Thymus (tissue), 11 donors: ENCODE data around the gene FDX2. TPM values are rescaled to one million over a fixed set of nuclear protein-coding genes. Genes with fewer than 3 reads are reported as not detected.

Source experiments
- DNase-seq, 9 donors: peaks; one replicate each; pipeline ENCODE4 v3.0.0-alpha.2; 2013; ENCODE audit warnings: low spot score in 9 of 9, low read depth in 6 of 9, missing footprints in 1 of 9
- H3K27ac ChIP-seq, 2 donors: one replicate each; pipeline ENCODE4 v1.5.1; 2013; ENCODE audit warnings: control low read depth in 1 of 2, low read depth in 1 of 2, low read length in 1 of 2, mild to moderate bottlenecking in 1 of 2, moderate library complexity in 1 of 2
- H3K27me3 ChIP-seq, 2 donors: one replicate each; pipeline ENCODE4 v1.5.1; 2013; ENCODE audit warnings: low read length in 1 of 2; ENCODE audit not compliant: control insufficient read depth in 2 of 2, insufficient read depth in 1 of 2
- H3K36me3 ChIP-seq, 2 donors: one replicate each; pipeline ENCODE4 v1.5.1; 2013; ENCODE audit warnings: low read length in 1 of 2, mild to moderate bottlenecking in 1 of 2, moderate library complexity in 1 of 2; ENCODE audit not compliant: control insufficient read depth in 2 of 2, insufficient read depth in 2 of 2
- H3K4me1 ChIP-seq, 2 donors: one replicate each; pipeline ENCODE4 v1.5.1; 2013; ENCODE audit warnings: low read length in 2 of 2; ENCODE audit not compliant: control insufficient read depth in 2 of 2, insufficient read depth in 2 of 2
- H3K4me3 ChIP-seq, 2 donors: one replicate each; pipeline ENCODE4 v1.5.1; 2013; ENCODE audit warnings: low read length in 2 of 2, control low read depth in 1 of 2, mild to moderate bottlenecking in 1 of 2
- H3K9me3 ChIP-seq, 2 donors: one replicate each; pipeline ENCODE4 v1.5.1; 2013; ENCODE audit warnings: low read length in 1 of 2, mild to moderate bottlenecking in 1 of 2; ENCODE audit not compliant: control insufficient read depth in 2 of 2, insufficient read depth in 1 of 2
- WGBS: extraction: QIAGEN DNeasy Blood & Tissue Kit; methylation state at CpG from one replicate; pipeline ENCODE4 v1.1.7; 2013; 5-methylcytosine and 5-hydroxymethylcytosine counted together
- polyA plus RNA-seq: library from polyadenylated mRNA; stranded (reverse); fragments of 200-250 nt; gene quantifications from one replicate; pipeline ENCODE4 v1.2.3, GENCODE V29; 2013
- total RNA-seq: library from RNA; stranded (reverse); fragments of 120-200 nt; gene quantifications from one replicate; pipeline ENCODE4 v1.2.4, GENCODE V29; 2013
- donor health status: healthy.

The FDX2 gene
- total and polyA plus RNA-seq, 2 donors = 11.9 to 18.2 TPM

- peaks cover 24 to 26% of the 10 kb centered on the region in 2 donors for H3K4me1 ChIP-seq
- H3K9me3 ChIP-seq = no peaks in the 10 kb centered on the region
- DNase-seq = peak in 4 of 9 donors; percentile 71 to 83 (median 78)
- H3K27me3 ChIP-seq = peaks cover 4 to 28% of the 10 kb centered on the region in 2 donors
- H3K4me3 ChIP-seq = peak overlapping the region; percentile 37 to 54
- no peaks in the 10 kb centered on the region for H3K36me3 ChIP-seq
- peak overlapping the region; percentile 84 for H3K27ac ChIP-seq
- 3% methylated on average over 59 of the region's 59 CpGs for WGBS
Measured at GRCh38 chr19:10269333-10270179, 46.3 kb downstream of the FDX2 start.

GRCh38 chr19:10268071-10268470, 47.7 kb downstream of the FDX2 start:
- Histone ChIP-seq H3K27ac (no peak overlapping the region), H3K9me3 (no peaks in the 10 kb centered on the region), H3K27me3 (peaks cover 4 to 28% of the 10 kb centered on the region in 2 donors), H3K4me3 (no peak overlapping the region), H3K36me3 (no peaks in the 10 kb centered on the region), H3K4me1 (peaks cover 24 to 26% of the 10 kb centered on the region in 2 donors)
- 89% methylated on average over 6 of the region's 6 CpGs for WGBS
- no peak for DNase-seq

GRCh38 chr19:10266706-10267105, 49.1 kb downstream of the FDX2 start:
- peaks cover 21 to 23% of the 10 kb centered on the region in 2 donors for H3K4me1 ChIP-seq
- H3K36me3 ChIP-seq = no peaks in the 10 kb centered on the region
- DNase-seq = no peak
- peaks cover 2 to 23% of the 10 kb centered on the region in 2 donors for H3K27me3 ChIP-seq
- H3K9me3 ChIP-seq = no peaks in the 10 kb centered on the region
- 90% methylated on average over 7 of the region's 7 CpGs for WGBS
- H3K4me3 ChIP-seq = no peak overlapping the region
- no peak overlapping the region for H3K27ac ChIP-seq

- no peak overlapping the region for H3K27ac ChIP-seq
- peaks cover 0 to 7% of the 10 kb centered on the region in 2 donors for H3K4me1 ChIP-seq
- DNase-seq = no peak
- peaks cover 17 to 21% of the 10 kb centered on the region in 2 donors for H3K36me3 ChIP-seq
- 98% methylated on average over 7 of the region's 7 CpGs for WGBS
- no peaks in the 10 kb centered on the region for H3K27me3 ChIP-seq
- H3K9me3 ChIP-seq = no peaks in the 10 kb centered on the region
- H3K4me3 ChIP-seq = no peak overlapping the region
Measured at GRCh38 chr19:10262771-10263170, 53.0 kb downstream of the FDX2 start.

- Histone ChIP-seq H3K4me3 (no peak overlapping the region), H3K9me3 (no peaks in the 10 kb centered on the region), H3K27ac (peak overlapping the region in 1 of 2 donors; percentile 27), H3K36me3 (peaks cover 34 to 40% of the 10 kb centered on the region in 2 donors), H3K4me1 (peaks cover 0 to 7% of the 10 kb centered on the region in 2 donors), H3K27me3 (no peaks in the 10 kb centered on the region)
- 93% methylated on average over 8 of the region's 8 CpGs for WGBS
- no peak for DNase-seq
Measured at GRCh38 chr19:10260141-10260584, 55.7 kb downstream of the FDX2 start.

Other genes with a start within 250 kb of the FDX2 start
- 22.8 TPM for gene SHFL, start 229.7 kb downstream of the FDX2 start, total RNA-seq
- gene SHFL, start 229.7 kb downstream of the FDX2 start, polyA plus RNA-seq = 55.6 TPM
- gene ANGPTL6, start 213.3 kb downstream of the FDX2 start, total RNA-seq = 2.3 TPM
- 4.7 TPM for gene ANGPTL6, start 213.3 kb downstream of the FDX2 start, polyA plus RNA-seq
- gene PPAN, start 209.7 kb downstream of the FDX2 start, total RNA-seq = 31.5 TPM
- gene PPAN, start 209.7 kb downstream of the FDX2 start, polyA plus RNA-seq = 54.9 TPM
- 5.6 TPM for gene P2RY11, start 204.3 kb downstream of the FDX2 start, total RNA-seq
- gene P2RY11, start 204.3 kb downstream of the FDX2 start, polyA plus RNA-seq = 14.5 TPM
- gene EIF3G, start 196.1 kb downstream of the FDX2 start, total RNA-seq = 219 TPM
- gene EIF3G, start 196.1 kb downstream of the FDX2 start, polyA plus RNA-seq = 188 TPM
- gene DNMT1, start 121.1 kb downstream of the FDX2 start, total RNA-seq = 46.0 TPM
- gene DNMT1, start 121.1 kb downstream of the FDX2 start, polyA plus RNA-seq = 65.0 TPM
- 2.7 TPM for gene S1PR2, start 84.7 kb downstream of the FDX2 start, total RNA-seq
- 2.4 TPM for gene S1PR2, start 84.7 kb downstream of the FDX2 start, polyA plus RNA-seq
- gene MRPL4, start 63.8 kb downstream of the FDX2 start, total RNA-seq = 35.6 TPM
- 41.0 TPM for gene MRPL4, start 63.8 kb downstream of the FDX2 start, polyA plus RNA-seq
- 24.6 TPM for gene ICAM1, start 44.9 kb downstream of the FDX2 start, total RNA-seq
- 18.2 TPM for gene ICAM1, start 44.9 kb downstream of the FDX2 start, polyA plus RNA-seq
- gene ICAM4, start 29.1 kb downstream of the FDX2 start, total RNA-seq = 3.1 TPM
- gene ICAM4, start 29.1 kb downstream of the FDX2 start, polyA plus RNA-seq = 3.8 TPM
- 0.85 TPM for gene ICAM5, start 26.1 kb downstream of the FDX2 start, total RNA-seq
- 1.2 TPM for gene ICAM5, start 26.1 kb downstream of the FDX2 start, polyA plus RNA-seq
- gene ZGLP1, start 6.2 kb downstream of the FDX2 start, total RNA-seq = 2.3 TPM
- gene ZGLP1, start 6.2 kb downstream of the FDX2 start, polyA plus RNA-seq = 29.8 TPM
- gene RAVER1, start 17.5 kb upstream of the FDX2 start, total RNA-seq = 5.9 TPM
- gene RAVER1, start 17.5 kb upstream of the FDX2 start, polyA plus RNA-seq = 15.4 TPM
- 99.0 TPM for gene ICAM3, start 23.6 kb upstream of the FDX2 start, total RNA-seq
- gene ICAM3, start 23.6 kb upstream of the FDX2 start, polyA plus RNA-seq = 66.2 TPM
- gene TYK2, start 64.6 kb upstream of the FDX2 start, total RNA-seq = 117 TPM
- 291 TPM for gene TYK2, start 64.6 kb upstream of the FDX2 start, polyA plus RNA-seq
- gene CDC37, start 87.5 kb upstream of the FDX2 start, total RNA-seq = 130 TPM
- gene CDC37, start 87.5 kb upstream of the FDX2 start, polyA plus RNA-seq = 313 TPM
- gene PDE4A, start 104.5 kb upstream of the FDX2 start, total RNA-seq = 0.24 TPM
- gene PDE4A, start 104.5 kb upstream of the FDX2 start, polyA plus RNA-seq = 4.8 TPM
- gene KEAP1, start 187.3 kb upstream of the FDX2 start, total RNA-seq = 53.7 TPM
- 59.5 TPM for gene KEAP1, start 187.3 kb upstream of the FDX2 start, polyA plus RNA-seq
- gene S1PR5, start 201.4 kb upstream of the FDX2 start, total RNA-seq = 0.61 TPM
- gene S1PR5, start 201.4 kb upstream of the FDX2 start, polyA plus RNA-seq = 4.2 TPM
- gene ATG4D, start 227.9 kb upstream of the FDX2 start, total RNA-seq = 28.4 TPM
- gene ATG4D, start 227.9 kb upstream of the FDX2 start, polyA plus RNA-seq = 54.0 TPM
- 32.5 TPM for gene KRI1, start 250.0 kb upstream of the FDX2 start, total RNA-seq
- 77.5 TPM for gene KRI1, start 250.0 kb upstream of the FDX2 start, polyA plus RNA-seq